Suppressor macrophage treated with lipopolysaccharide for 1 hour (primary cell): Measurements from ENCODE around the gene RAB30.

Experiments used
- DNase-seq, 3 donors: peaks; one replicate each; pipeline ENCODE4 v3.0.0-alpha.2; 2020 to 2022

Gene RAB30

DNA sequence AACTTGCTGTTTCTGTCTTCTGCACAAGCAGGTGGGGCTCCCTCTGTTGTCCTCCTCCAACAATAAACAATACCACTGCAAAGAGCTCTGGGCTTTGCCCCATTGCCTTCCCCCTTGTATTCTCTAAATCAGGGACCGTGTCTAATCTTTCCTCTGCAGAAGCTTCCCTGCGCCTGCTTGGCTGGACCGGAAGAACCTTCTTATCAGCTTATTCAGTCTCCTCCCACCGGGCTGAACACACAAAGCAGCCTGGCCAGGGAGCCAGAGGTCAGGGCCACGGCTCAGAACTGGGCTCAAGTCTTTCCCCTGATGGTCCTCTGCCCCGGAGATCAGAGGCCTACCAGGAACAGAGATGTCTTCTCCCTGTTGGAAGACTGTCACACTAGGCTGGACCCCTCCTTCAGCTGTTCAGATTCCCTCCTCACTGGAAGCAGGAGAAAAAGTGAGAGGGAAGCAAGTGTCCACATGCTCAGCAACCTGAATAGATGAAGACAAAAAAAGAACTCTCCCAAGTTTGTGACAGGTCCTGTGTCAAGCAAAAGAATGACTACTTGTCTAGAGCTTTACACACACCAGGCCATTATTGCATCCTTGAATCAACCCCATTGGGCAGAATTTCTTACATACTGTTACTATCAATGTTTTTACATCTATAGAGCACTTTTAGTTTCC, 63.7 kb downstream of the RAB30 start:
- no peak for DNase-seq

DNA sequence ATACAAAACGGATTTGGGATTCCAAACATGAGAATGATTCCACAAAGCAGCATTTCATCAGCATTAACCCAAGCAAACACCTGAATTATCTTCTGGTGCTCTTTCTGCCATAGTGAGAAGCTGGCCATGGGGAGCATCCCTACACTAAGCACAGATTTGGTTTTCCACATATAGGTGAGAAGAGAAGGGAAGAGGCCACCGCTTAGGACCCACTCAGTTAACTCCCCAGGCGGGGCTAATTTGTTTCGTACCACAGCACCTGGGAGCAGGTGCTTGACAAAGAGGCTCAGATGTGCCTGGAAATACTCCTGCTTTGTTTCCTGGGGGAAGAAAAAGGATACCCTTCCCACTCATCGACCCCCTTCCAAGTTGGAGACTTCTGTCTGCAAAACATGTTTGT, 64.2 kb downstream of the RAB30 start:
- no peak for DNase-seq

DNA sequence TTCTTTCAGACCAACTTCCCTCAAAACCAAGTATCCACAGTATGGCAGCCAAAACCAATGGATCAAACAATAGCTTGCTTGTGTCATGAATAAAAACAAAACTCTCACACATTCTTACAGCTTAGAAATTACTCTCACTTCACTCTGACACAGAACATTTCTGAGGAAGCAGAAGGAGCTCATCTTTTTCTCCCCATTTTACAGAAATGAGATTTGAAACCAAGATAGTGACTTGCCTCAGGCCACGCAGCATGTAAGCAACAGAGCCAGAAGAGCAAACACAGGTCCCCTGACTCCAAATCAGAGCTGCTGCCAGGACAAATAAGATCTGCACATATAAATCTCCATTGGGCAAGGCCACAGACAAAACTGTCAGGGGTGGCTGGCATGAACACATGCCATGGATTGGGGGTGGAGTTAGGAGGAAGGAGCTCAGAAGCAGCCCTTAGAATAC, 64.8 kb downstream of the RAB30 start:
- DNase-seq = no peak

DNA sequence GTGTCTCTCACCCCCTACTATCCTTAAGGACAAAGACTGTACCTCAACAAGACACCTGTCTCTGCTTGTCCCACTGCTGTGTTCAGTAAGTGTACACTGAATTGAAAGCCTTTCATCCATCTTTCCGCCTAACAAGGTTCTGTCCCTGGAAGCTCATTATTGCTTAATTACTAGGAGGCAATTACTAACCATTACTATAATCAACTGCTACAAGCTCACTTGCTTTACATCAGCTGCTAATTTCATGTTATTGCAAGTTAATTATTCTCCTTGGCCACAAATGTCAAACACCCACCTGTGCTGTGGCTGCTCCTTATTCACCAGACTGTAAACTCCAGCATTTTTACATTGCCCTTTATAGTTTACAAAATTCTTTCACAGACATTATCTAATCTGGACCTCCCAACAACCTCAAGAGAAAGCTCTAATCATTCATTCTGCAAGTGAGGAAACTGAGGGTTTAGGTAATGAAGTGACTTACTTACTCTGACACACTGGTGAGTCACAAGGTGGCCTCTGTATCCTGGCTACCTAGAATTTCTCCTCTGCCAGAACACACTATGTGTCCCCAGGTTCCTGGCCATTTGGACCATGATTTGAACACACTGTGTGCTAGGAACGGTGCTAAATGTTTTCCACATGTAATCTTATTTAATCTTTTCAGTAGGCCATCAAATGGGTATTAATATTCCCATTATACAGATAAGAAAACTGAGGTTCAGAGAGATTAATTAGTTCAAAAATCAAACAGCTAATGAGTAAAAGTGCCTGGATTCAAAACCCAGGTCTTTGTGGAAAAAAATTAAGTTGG, 66.7 kb downstream of the RAB30 start:
- no peak for DNase-seq

DNA sequence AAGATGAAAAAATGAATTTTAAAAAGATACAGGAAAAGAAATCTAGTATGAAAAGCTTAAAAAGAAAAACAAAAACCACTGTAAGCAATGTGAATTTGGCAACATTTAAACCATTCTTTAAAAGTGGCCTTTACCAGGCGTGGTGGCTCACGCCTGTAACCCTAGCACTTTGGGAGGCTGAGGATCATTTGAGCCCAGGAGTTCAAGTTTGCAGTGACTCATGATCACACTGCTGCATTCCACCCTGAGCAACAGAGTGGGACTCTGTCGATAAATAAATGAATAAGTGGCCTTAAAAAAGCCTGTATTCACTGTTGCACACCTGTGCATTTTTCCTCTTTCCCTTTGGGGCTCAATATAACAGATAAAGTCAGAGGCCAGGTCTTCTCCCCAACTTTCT, 69.2 kb downstream of the RAB30 start:
- no peak for DNase-seq

GRCh38 chr11:83002053-83002452, 69.6 kb downstream of the RAB30 start:
- no peak for DNase-seq

- no peak for DNase-seq
Measured at GRCh38 chr11:83000381-83000780, 71.3 kb downstream of the RAB30 start.

DNA sequence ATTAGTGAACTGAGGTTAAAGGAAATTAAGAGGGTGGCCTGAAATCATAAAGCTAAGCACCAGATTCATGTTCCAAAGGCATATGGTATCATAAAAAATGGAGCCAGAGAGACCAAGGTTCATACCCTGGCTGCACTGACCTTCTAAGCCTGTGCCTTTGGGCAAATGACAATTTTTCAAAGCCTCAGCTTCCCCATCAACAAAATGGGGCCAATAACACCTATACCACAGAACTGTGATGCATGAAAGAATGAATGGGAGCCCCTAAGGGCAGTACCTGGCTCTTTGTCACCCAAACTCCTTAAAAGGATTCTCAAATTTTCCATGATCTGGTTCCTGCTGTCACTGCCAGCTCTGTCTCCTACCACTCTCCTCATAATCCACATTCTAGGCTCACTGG, 72.5 kb downstream of the RAB30 start:
- no peak for DNase-seq

DNA sequence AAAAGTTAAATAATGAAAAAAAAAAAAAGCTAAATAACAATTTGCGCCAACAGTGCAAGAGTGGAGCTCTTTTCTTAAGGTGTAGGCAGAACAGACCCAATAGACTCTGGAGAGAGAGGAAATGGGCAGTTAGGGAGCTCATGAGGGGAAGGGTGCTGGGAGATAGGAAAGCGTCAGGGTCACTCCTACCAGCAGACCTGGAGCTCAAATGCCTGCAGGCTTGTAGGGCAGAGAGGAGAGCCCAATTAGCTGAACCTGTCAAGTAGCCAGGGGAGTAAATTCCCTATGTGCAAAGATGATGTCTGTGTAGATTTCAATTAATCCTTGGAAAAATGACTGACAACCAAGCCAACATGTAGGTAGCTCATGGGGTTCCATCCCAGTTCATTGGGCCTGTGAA, 73.0 kb downstream of the RAB30 start:
- DNase-seq = no peak

GRCh38 chr11:82996966-82997606, 74.6 kb downstream of the RAB30 start:
- DNase-seq = no peak

GRCh38 chr11:82995754-82996398, 75.8 kb downstream of the RAB30 start:
- DNase-seq = peak; percentile 43 to 63 (median 46)

DNA sequence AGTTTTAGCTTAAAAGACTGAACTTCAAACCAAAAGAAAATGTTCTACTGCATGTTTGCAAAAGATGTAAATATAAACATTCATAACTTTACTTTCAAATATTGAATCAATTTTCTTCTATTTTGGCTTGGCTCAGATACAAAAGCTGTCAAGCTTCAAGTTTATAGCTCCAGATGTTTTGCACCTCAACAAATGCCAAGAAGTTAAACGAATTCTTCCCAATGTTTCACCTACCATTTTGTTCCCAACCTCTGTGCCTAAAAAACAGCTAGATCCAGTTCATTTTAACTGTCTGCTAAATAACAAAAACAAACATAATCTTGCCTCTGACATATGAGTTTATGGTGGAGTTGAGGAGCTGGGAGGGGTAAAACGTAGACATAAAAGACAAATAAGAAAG, 76.5 kb downstream of the RAB30 start:
- DNase-seq = no peak

GRCh38 chr11:82994604-82995230, 77.0 kb downstream of the RAB30 start:
- DNase-seq = no peak

GRCh38 chr11:82992223-82992622, 79.5 kb downstream of the RAB30 start:
- DNase-seq = no peak

DNA sequence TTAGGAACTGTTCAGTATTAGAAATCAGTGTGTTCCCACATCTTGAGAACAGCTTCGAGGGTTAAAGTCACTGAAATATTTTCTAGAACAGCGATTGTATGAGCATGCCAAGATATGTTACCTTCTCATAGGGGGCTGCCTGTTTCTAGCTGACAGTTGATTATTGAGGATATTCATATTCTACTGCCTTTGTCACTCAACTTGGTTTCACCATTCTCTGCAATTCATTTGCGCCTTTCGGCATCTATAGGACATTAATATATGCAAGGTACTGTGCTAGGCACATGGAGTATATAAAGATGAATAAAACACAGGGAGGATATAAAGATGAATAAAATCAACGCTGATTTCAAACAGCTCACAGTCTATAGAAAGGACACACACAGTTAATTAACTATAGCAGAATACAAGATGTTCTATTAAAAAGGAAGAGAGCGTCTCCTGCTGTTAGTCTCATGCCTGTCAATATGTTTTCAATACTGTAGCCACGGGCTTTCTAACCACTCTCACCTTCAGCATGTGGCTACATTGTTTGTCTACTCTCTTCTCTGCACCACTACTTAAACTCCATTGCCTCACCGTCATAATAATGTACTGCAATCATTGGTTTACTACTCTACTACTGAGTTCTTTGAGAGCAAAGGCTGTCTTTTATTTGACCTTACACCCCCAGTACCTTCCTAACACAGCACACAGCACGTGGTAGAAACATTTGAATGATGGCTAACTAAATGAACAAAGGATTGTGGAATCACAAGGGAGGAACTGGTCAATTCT, 81.9 kb downstream of the RAB30 start:
- DNase-seq = no peak

GRCh38 chr11:82988936-82989627, 82.6 kb downstream of the RAB30 start:
- DNase-seq = no peak

DNA sequence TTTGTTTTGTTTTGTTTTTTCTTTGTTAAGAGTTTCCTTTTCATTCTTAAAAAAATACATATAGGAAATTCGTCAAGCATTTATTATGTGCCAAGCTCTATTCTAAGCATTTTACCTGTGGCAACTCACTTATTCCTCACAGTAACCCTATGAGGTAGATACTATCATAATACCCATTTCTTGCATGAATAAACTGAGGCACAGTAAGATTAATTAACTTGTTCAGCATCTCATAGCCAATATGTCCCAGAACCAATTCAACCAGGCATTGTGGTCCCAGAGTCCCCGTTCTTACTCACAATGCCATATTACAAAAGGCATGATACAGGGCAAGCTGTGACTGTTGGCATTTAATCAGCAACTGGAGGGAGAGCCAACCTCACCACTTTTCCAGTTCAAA, 83.7 kb downstream of the RAB30 start:
- DNase-seq = no peak

GRCh38 chr11:82986446-82986845, 85.3 kb downstream of the RAB30 start:
- no peak for DNase-seq

DNA sequence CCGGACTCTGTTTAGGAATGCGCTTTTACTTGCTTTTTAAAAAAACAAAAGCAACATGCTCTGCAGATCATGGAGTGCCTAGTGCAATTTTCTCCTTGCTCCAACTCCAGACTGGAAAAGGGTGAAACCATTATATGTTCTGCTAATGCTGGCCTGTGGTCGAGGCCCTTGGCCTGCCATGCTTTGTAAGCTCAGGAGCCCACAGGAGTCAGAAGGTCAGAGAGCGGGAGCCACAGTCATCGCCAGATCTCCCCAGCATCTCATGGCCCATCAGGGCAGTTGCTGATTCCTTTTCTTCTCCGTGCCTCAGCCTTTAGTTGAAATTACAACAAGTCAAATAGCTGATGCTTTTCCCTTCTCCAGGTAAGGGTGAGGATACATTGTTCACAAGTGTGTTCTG, 89.8 kb downstream of the RAB30 start:
- no peak for DNase-seq

DNA sequence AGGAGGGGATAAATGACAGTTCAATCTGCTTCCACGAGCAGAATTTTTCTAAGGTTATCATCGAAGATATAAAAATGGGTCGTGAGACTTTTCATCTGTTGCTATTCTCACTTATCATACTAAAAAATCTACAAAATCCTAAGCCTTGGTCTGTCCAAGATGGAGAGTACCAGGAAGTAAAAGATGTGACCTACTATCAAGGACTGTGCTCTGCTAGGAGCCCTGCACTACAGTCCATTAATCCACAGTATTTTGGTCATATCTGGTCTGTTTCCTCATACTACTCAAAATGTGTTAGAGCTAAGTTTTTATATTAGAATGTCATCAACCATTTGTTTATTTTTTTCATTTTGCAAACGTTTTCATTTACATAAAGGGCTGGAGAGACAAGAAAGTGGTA, 90.8 kb downstream of the RAB30 start:
- DNase-seq = no peak

- DNase-seq = no peak
Measured at GRCh38 chr11:82980292-82980691, 91.4 kb downstream of the RAB30 start.

DNA sequence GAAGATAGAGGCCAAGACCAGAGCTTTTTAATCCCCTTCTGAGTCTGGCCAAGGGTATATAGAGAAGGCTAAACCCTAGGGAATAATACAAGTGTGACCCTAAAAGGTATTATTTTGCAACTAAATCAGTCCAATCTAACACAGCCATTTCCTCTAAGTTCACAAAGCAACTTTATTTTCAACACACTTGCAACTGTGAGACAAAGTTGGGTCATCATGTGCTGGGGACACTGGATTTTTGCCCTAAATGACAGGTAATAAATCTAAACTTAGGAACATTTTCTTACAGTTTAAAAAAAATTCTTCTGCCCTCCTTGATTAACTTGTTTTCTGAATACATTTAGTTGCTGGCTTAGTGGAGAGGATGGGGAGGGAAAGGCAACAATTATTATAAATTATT, 91.9 kb downstream of the RAB30 start:
- no peak for DNase-seq
